ENCODE data around the gene DSCAML1.
A peak's percentile ranks its signal among the peaks of the same experiment; 100 is the strongest.

Gene DSCAML1

GRCh38 chr11:117796872-117797529 is at the start of gene DSCAML1:
TSS of gene DSCAML1 (minus strand) at chr11:117797216. CDS start at chr11:117797079, 137 bp downstream.
- peak; percentile 84 for DNase-seq (ENCODE audit: low spot score)

- peak; percentile 71 for DNase-seq (ENCODE audit: low spot score)
Measured at GRCh38 chr11:117843666-117844484, 46.9 kb upstream of the DSCAML1 start.

GRCh38 chr11:117842131-117842941 is 45.3 kb upstream of the DSCAML1 start:
- no peak for DNase-seq (ENCODE audit: low spot score)

GRCh38 chr11:117841551-117842031 is 44.6 kb upstream of the DSCAML1 start:
- no peak for DNase-seq (ENCODE audit: low spot score)

- DNase-seq (ENCODE audit: low spot score), result no peak
Measured at GRCh38 chr11:117840881-117841550, 44.0 kb upstream of the DSCAML1 start.

GRCh38 chr11:117839936-117840813 is 43.2 kb upstream of the DSCAML1 start:
- DNase-seq (ENCODE audit: low spot score), result no peak

- no peak for DNase-seq (ENCODE audit: low spot score)
Measured at GRCh38 chr11:117839380-117839881, 42.4 kb upstream of the DSCAML1 start.

- DNase-seq (ENCODE audit: low spot score), result no peak
Measured at GRCh38 chr11:117838901-117839300, 41.9 kb upstream of the DSCAML1 start.

- no peak for DNase-seq (ENCODE audit: low spot score)
Measured at GRCh38 chr11:117837791-117838190, 40.8 kb upstream of the DSCAML1 start.

GRCh38 chr11:117837070-117837776 is 40.2 kb upstream of the DSCAML1 start:
- DNase-seq (ENCODE audit: low spot score), result no peak

- no peak for DNase-seq (ENCODE audit: low spot score)
Measured at GRCh38 chr11:117836077-117836960, 39.3 kb upstream of the DSCAML1 start.

- no peak for DNase-seq (ENCODE audit: low spot score)
Measured at GRCh38 chr11:117835576-117835975, 38.6 kb upstream of the DSCAML1 start.

GRCh38 chr11:117834838-117835443 is 37.9 kb upstream of the DSCAML1 start:
- DNase-seq (ENCODE audit: low spot score), result no peak

GRCh38 chr11:117834068-117834810 is 37.2 kb upstream of the DSCAML1 start:
- no peak for DNase-seq (ENCODE audit: low spot score)

- peak; percentile 57 for DNase-seq (ENCODE audit: low spot score)
Measured at GRCh38 chr11:117833401-117833891, 36.4 kb upstream of the DSCAML1 start.

- DNase-seq (ENCODE audit: low spot score), result no peak
Measured at GRCh38 chr11:117832511-117832910, 35.5 kb upstream of the DSCAML1 start.

- no peak for DNase-seq (ENCODE audit: low spot score)
Measured at GRCh38 chr11:117831661-117832415, 34.8 kb upstream of the DSCAML1 start.
